Prostate gland (tissue), 2 donors: ENCODE results near the gene SF3A1. TPM values are rescaled to one million over a fixed set of nuclear protein-coding genes. Genes with fewer than 3 reads are reported as not detected.

ENCODE experiments used
- DNase-seq: peaks from one replicate; pipeline ENCODE4 v3.0.0-alpha.2; 2019; ENCODE audit warnings: low spot score
- H3K27ac ChIP-seq, 2 donors: fragments of 200-600 bp; sonication (generic); 2 replicates each; pipeline ENCODE4 v1.5.1; 2017 to 2019
- H3K27me3 ChIP-seq: fragments of 200-600 bp; sonication (generic); replicated peaks from 2 replicates; pipeline ENCODE4 v1.5.1; 2019; ENCODE audit not compliant: insufficient read depth
- H3K36me3 ChIP-seq, 2 donors: fragments of 200-600 bp; sonication (generic); 1 replicate in 1 of 2; 2 replicates in 1 of 2; pipeline versions ENCODE4 v1.5.1 to v1.8.1; 2017 to 2019
- H3K4me1 ChIP-seq: fragments of 200-600 bp; sonication (generic); replicated peaks from 2 replicates; pipeline ENCODE4 v1.5.1; 2019
- H3K4me3 ChIP-seq, 2 donors: fragments of 200-600 bp; sonication (generic); 2 replicates each; pipeline ENCODE4 v1.5.1; 2017 to 2019
- H3K9me3 ChIP-seq: fragments of 200-600 bp; sonication (generic); 2 replicates; pipeline ENCODE4 v1.5.1; 2017
- CTCF ChIP-seq, 4 experiments: fragments of 200-600 bp in 2 of 4; fragments of 450-650 bp in 2 of 4; sonication (generic) in 2 of 4; IDR thresholded peaks; 1 replicate in 3 of 4; 2 replicates in 1 of 4; pipeline ENCODE4 v1.5.1; 2016 to 2019; ENCODE audit warnings: antibody characterized with exemption in 4 of 4, mild to moderate bottlenecking in 2 of 4, moderate library complexity in 2 of 4
- POLR2A ChIP-seq: fragments of 450-650 bp; IDR thresholded peaks from one replicate; pipeline ENCODE4 v1.6.1; 2016; ENCODE audit warnings: antibody characterized with exemption, mild to moderate bottlenecking
- POLR2AphosphoS5 ChIP-seq: sonication (generic); formaldehyde crosslinking; IDR thresholded peaks from one replicate; pipeline ENCODE4 v1.6.1; 2017; ENCODE audit warnings: antibody characterized with exemption
- WGBS: methylation state at CpG from one replicate; pipeline ENCODE4 v1.1.5; 2018; 5-methylcytosine and 5-hydroxymethylcytosine counted together
- intact Hi-C: fragments of 100-400 bp; cut with DNase I; formaldehyde crosslinking; loops from one replicate; pipeline ENCODE4 v1.14.2; 2022
- total RNA-seq, 2 donors: library from RNA; depleted of rRNA; stranded (reverse); fragments of >200 nt; gene quantifications; one replicate each; pipeline ENCODE4 v1.1.0, GENCODE V29; 2016

The SF3A1 gene
- total RNA-seq, 2 donors from 2014 or later, result 108 to 134 TPM

GRCh38 chr22:30361916-30362650 lies 5.4 kb upstream of the SF3A1 start:
- WGBS, result 81% methylated on average over 10 of the region's 10 CpGs
- Histone ChIP-seq H3K4me1 (no peaks in the 10 kb centered on the region), H3K36me3 (no peaks in the 10 kb centered on the region), H3K27ac (no peak overlapping the region), H3K4me3 (no peak overlapping the region), H3K9me3 (no peaks in the 10 kb centered on the region), H3K27me3 (no peaks in the 10 kb centered on the region)
- intact Hi-C loops, result no loop called here
- no peak for DNase-seq
- TF ChIP-seq POLR2A (no peak), POLR2AphosphoS5 (no peak), CTCF (IDR thresholded peaks at IDR 0.05) (no peak)

- no peaks in the 10 kb centered on the region for H3K27me3 ChIP-seq
- H3K36me3 ChIP-seq, result no peaks in the 10 kb centered on the region
- WGBS, result 92% methylated on average over 6 of the region's 6 CpGs
- H3K27ac ChIP-seq, result no peak overlapping the region
- intact Hi-C loops, result no loop called here
- no peaks in the 10 kb centered on the region for H3K9me3 ChIP-seq
- TF ChIP-seq POLR2AphosphoS5 (no peak), POLR2A (no peak), CTCF (IDR thresholded peaks at IDR 0.05) (no peak)
- DNase-seq, result no peak
- no peak overlapping the region for H3K4me3 ChIP-seq
- peaks cover 10% of the 10 kb centered on the region for H3K4me1 ChIP-seq
These were observed 1.8 kb upstream of the SF3A1 start for GRCh38 chr22:30358541-30358940.

- 50% methylated on average over 22 of the region's 22 CpGs for WGBS
- intact Hi-C loops, result loop anchor here (2.0 kb wide), 2 partner anchors 29 to 69 kb away; partner anchors contain the start of genes CASTOR1 and RNF215
- H3K27ac ChIP-seq, result no peak overlapping the region
- no peak for DNase-seq
- H3K36me3 ChIP-seq, result peaks cover 0 to 3% of the 10 kb centered on the region in 2 donors
- H3K4me3 ChIP-seq, result no peak overlapping the region
- H3K4me1 ChIP-seq, result peaks cover 10% of the 10 kb centered on the region
- H3K9me3 ChIP-seq, result no peaks in the 10 kb centered on the region
- TF ChIP-seq CTCF (IDR thresholded peaks at IDR 0.05), result no peak
- no peak for TF ChIP-seq POLR2A
- H3K27me3 ChIP-seq, result no peaks in the 10 kb centered on the region
These were observed 1.0 kb upstream of the SF3A1 start for GRCh38 chr22:30357650-30358215.

GRCh38 chr22:30357236-30357570 lies 509 bp upstream of the SF3A1 start:
- DNase-seq, result no peak
- no peaks in the 10 kb centered on the region for H3K27me3 ChIP-seq
- H3K4me1 ChIP-seq, result peaks cover 10% of the 10 kb centered on the region
- intact Hi-C loops, result loop anchor here (2.0 kb wide), 2 partner anchors 30 to 68 kb away; partner anchors contain the start of genes CASTOR1 and RNF215
- H3K4me3 ChIP-seq, result peak overlapping the region; percentile 58 to 68
- 2% methylated on average over 9 of the region's 9 CpGs for WGBS
- peaks cover 0 to 8% of the 10 kb centered on the region in 2 donors for H3K36me3 ChIP-seq
- no peaks in the 10 kb centered on the region for H3K9me3 ChIP-seq
- H3K27ac ChIP-seq, result peak overlapping the region; percentile 93
- TF ChIP-seq CTCF (IDR thresholded peaks at IDR 0.05) (no peak), POLR2AphosphoS5 (no peak), POLR2A (no peak)

GRCh38 chr22:30354644-30355043 lies 2.0 kb downstream of the SF3A1 start:
- intact Hi-C loops, result loop anchor here (2.0 kb wide), 1 partner anchor 26 kb away; no protein-coding TSS in a partner anchor

More at GRCh38 chr22:30354644-30355043, 2.0 kb downstream of the SF3A1 start:
- Histone ChIP-seq H3K36me3 (peaks cover 0 to 14% of the 10 kb centered on the region in 2 donors), H3K27me3 (no peaks in the 10 kb centered on the region), H3K27ac (no peak overlapping the region), H3K9me3 (no peaks in the 10 kb centered on the region), H3K4me3 (no peak overlapping the region), H3K4me1 (peaks cover 10% of the 10 kb centered on the region)
- no peak for DNase-seq
- no peak for TF ChIP-seq POLR2AphosphoS5
- TF ChIP-seq CTCF (IDR thresholded peaks at IDR 0.05), result no peak
- TF ChIP-seq POLR2A, result no peak
- WGBS, result 57% methylated on average over 5 of the region's 5 CpGs
